Trophoblast cell (in vitro differentiated cells and primary cell): ENCODE measurements around the gene PARK7.
A peak's percentile ranks its signal among the peaks of the same experiment; 100 is the strongest.

ENCODE experiments used
- DNase-seq, 2 donors: peaks; one replicate each; pipeline ENCODE4 v3.0.0-alpha.2; 2016
- H2AFZ ChIP-seq: 2 replicates; pipeline ENCODE4 v1.6.1; 2013; ENCODE audit warnings: low read length, moderate library complexity, mild to moderate bottlenecking; ENCODE audit not compliant: insufficient read depth, poor library complexity
- H2AK5ac ChIP-seq: 2 replicates; pipeline ENCODE4 v1.6.1; 2013; ENCODE audit warnings: mild to moderate bottlenecking, low read length
- H2BK120ac ChIP-seq: 2 replicates; pipeline ENCODE4 v1.6.1; 2013; ENCODE audit warnings: low read length, mild to moderate bottlenecking, moderate library complexity; ENCODE audit not compliant: insufficient read depth, poor library complexity
- H2BK12ac ChIP-seq: 2 replicates; pipeline ENCODE4 v1.6.1; 2013; ENCODE audit warnings: mild to moderate bottlenecking, low read length, moderate library complexity
- H2BK5ac ChIP-seq: 2 replicates; pipeline ENCODE4 v1.6.1; 2013; ENCODE audit warnings: low read length, low read depth, moderate library complexity, mild to moderate bottlenecking; ENCODE audit not compliant: poor library complexity
- H3K14ac ChIP-seq: 2 replicates; pipeline ENCODE4 v1.6.1; 2013; ENCODE audit warnings: mild to moderate bottlenecking, low read length
- H3K18ac ChIP-seq: 2 replicates; pipeline ENCODE4 v1.6.1; 2013; ENCODE audit warnings: mild to moderate bottlenecking, low read length
- H3K23ac ChIP-seq: 2 replicates; pipeline ENCODE4 v1.6.1; 2013; ENCODE audit warnings: low read length
- H3K27ac ChIP-seq: 2 replicates; pipeline ENCODE4 v1.5.1; 2013; ENCODE audit warnings: low read depth, mild to moderate bottlenecking, inconsistent platforms, low read length, moderate library complexity
- H3K27me3 ChIP-seq: 2 replicates; pipeline ENCODE4 v1.6.1; 2013; ENCODE audit warnings: inconsistent platforms, mild to moderate bottlenecking, low read length, moderate library complexity; ENCODE audit not compliant: insufficient read depth
- H3K36me3 ChIP-seq, 2 experiments: 1 replicate in 1 of 2; 2 replicates in 1 of 2; pipeline ENCODE4 v1.6.1; 2013; ENCODE audit warnings: low read length in 2 of 2, mild to moderate bottlenecking in 2 of 2, moderate library complexity in 1 of 2; ENCODE audit not compliant: insufficient read depth in 2 of 2, control insufficient read depth in 1 of 2
- H3K4ac ChIP-seq: 2 replicates; pipeline ENCODE4 v1.6.1; 2013; ENCODE audit warnings: low read depth, mild to moderate bottlenecking, low read length, moderate library complexity
- H3K4me1 ChIP-seq, 2 experiments: 1 replicate in 1 of 2; 2 replicates in 1 of 2; pipeline ENCODE4 v1.6.1; 2013; ENCODE audit warnings: low read length in 2 of 2, mild to moderate bottlenecking in 2 of 2, moderate library complexity in 1 of 2; ENCODE audit not compliant: insufficient read depth in 2 of 2, control insufficient read depth in 1 of 2
- H3K4me2 ChIP-seq: 2 replicates; pipeline ENCODE4 v1.6.1; 2013; ENCODE audit warnings: inconsistent platforms, mild to moderate bottlenecking, low read length, moderate library complexity
- H3K4me3 ChIP-seq: 2 replicates; pipeline ENCODE4 v1.5.1; 2013; ENCODE audit warnings: mild to moderate bottlenecking, low read depth, low read length, inconsistent platforms
- H3K79me1 ChIP-seq: one replicate; pipeline ENCODE4 v1.6.1; 2013; ENCODE audit warnings: low read length
- H3K79me2 ChIP-seq: 2 replicates; pipeline ENCODE4 v1.6.1; 2013; ENCODE audit warnings: low read length, mild to moderate bottlenecking; ENCODE audit not compliant: control insufficient read depth, insufficient read depth, poor library complexity
- H3K9ac ChIP-seq: 2 replicates; pipeline ENCODE4 v1.6.1; 2013; ENCODE audit warnings: mild to moderate bottlenecking, low read length
- H3K9me3 ChIP-seq: 2 replicates; pipeline ENCODE4 v1.6.1; 2013; ENCODE audit warnings: low read depth, mild to moderate bottlenecking, control low read depth, inconsistent platforms, low read length; ENCODE audit not compliant: insufficient read depth
- H4K12ac ChIP-seq: 2 replicates; pipeline ENCODE4 v1.6.1; 2013; ENCODE audit warnings: low read depth, mild to moderate bottlenecking, low read length, moderate library complexity
- H4K8ac ChIP-seq: 2 replicates; pipeline ENCODE4 v1.6.1; 2013; ENCODE audit warnings: low read depth, mild to moderate bottlenecking, low read length, moderate library complexity
- H4K91ac ChIP-seq: one replicate; pipeline ENCODE4 v1.6.1; 2013; ENCODE audit warnings: low read depth, mild to moderate bottlenecking, low read length, moderate library complexity
- WGBS: extraction: QIAGEN DNeasy Blood & Tissue Kit; methylation state at CpG from one replicate; pipeline ENCODE4 v1.1.7; 2013; ENCODE audit warnings: missing lambda C conversion rate; ENCODE audit not compliant: insufficient read length, insufficient coverage; ENCODE audit errors: extremely low coverage; 5-methylcytosine and 5-hydroxymethylcytosine counted together

The PARK7 gene

DNA sequence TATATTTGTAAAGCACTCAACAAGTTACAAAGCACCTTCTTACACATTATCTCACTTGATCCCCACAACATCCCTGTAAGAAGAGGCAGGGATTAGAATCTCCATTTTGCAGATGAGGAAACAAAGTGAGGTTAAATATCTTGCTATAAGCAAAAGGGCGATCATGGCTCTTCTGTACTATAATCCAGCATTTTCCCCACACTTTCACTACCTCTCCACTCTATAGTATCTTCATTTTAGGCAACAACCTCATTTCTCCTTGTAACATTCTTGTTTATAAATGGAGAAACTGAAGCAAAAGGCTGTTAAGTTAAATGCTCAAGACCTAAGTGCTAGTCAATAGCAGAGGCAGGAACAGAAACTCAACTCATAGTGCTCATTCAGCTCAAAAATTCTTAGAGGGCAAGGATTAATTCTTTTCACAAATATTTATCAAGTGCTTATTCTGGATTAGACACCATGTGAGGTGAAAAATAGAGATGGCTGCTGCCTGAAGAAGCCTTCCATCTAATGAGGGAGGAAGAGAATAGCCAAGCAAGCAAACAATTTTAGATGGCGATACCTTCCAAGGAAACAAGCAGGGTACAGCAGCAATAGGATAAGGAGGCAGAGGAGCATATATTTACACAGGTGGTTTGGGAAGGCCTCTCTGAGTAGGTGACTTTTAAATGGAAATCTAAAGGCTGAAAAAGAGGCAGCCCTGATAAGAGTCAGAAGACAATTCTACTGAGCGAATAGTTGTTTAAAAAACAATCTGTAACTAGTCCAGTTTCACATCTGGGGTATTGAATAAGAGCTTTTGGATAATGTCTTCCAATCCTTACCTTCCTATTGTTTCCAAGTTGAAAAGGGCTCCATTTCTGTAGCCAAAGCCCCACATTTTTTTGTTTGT lies 61.1 kb downstream of the PARK7 start:
- H4K91ac ChIP-seq, result no peak overlapping the region
- H4K12ac ChIP-seq, result no peak overlapping the region
- H3K79me2 ChIP-seq, result peaks cover 28% of the 10 kb centered on the region
- peak overlapping the region; percentile 76 for H3K4me2 ChIP-seq
- H3K18ac ChIP-seq, result no peak overlapping the region
- H3K23ac ChIP-seq, result no peak overlapping the region
- peaks cover 12 to 21% of the 10 kb centered on the region in 2 experiments for H3K4me1 ChIP-seq
- WGBS, result no CpG with 5 or more reads among the region's 3 CpGs
- no peak overlapping the region for H2AFZ ChIP-seq
- no peak overlapping the region for H2BK5ac ChIP-seq
- H2BK120ac ChIP-seq, result no peak overlapping the region
- no peak overlapping the region for H4K8ac ChIP-seq
- no peak overlapping the region for H2BK12ac ChIP-seq
- H3K14ac ChIP-seq, result no peak overlapping the region
- H3K4me3 ChIP-seq, result no peak overlapping the region
- H3K9ac ChIP-seq, result no peak overlapping the region
- H3K9me3 ChIP-seq, result peaks cover 2% of the 10 kb centered on the region
- H3K4ac ChIP-seq, result peak overlapping the region; percentile 71
- peak overlapping the region; percentile 31 for H3K27ac ChIP-seq
- peaks cover 0 to 2% of the 10 kb centered on the region in 2 experiments for H3K36me3 ChIP-seq
- no peak for DNase-seq
- H2AK5ac ChIP-seq, result no peak overlapping the region
- peaks cover 26% of the 10 kb centered on the region for H3K79me1 ChIP-seq
- H3K27me3 ChIP-seq, result no peaks in the 10 kb centered on the region

DNA sequence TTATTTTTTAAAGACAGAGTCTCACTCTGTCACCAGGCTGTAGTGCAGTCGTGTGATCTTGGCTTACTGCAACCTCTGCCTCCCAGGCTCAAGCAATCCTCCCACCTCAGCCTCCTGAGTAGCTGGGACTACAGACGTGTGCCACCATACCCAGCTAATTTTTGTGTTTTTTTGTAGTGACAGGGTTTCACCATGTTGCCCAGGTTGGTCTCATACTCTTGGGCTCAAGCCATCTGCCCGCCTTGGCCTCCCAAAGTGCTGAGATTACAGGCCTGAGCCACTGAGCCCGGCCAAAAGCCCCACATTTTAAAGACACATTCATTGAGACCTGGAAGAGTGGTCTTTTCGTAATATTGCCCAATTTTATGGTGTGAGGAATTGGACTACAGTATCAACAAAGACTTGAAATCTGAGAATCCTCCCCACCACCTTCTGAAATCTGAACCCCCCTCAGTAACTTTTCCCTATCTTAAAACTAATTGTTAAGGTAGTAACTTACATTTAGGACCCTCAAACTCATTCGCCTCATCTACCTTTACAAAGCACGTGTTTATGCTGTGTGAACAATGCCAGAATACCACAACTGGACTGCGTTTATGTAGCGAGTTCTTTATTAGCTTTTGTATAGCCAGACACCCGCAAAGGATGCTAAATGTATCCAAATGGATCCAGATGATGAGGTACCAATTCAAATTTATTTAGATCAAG lies 61.9 kb downstream of the PARK7 start:
- no peak overlapping the region for H3K14ac ChIP-seq
- peak overlapping the region; percentile 43 for H3K4me3 ChIP-seq
- H3K36me3 ChIP-seq, result peaks cover 0 to 2% of the 10 kb centered on the region in 2 experiments
- no peak overlapping the region for H2BK120ac ChIP-seq
- no peak overlapping the region for H4K8ac ChIP-seq
- no peak for DNase-seq
- peak overlapping the region; percentile 49 for H3K9ac ChIP-seq
- peaks cover 2% of the 10 kb centered on the region for H3K9me3 ChIP-seq
- peak overlapping the region; percentile 24 for H3K23ac ChIP-seq
- peak overlapping the region; percentile 31 for H3K27ac ChIP-seq
- H2BK12ac ChIP-seq, result no peak overlapping the region
- no peak overlapping the region for H4K12ac ChIP-seq
- peak overlapping the region; percentile 65 for H3K4ac ChIP-seq
- peak overlapping the region; percentile 76 for H3K4me2 ChIP-seq
- no peak overlapping the region for H3K18ac ChIP-seq
- peaks cover 26% of the 10 kb centered on the region for H3K79me1 ChIP-seq
- H4K91ac ChIP-seq, result no peak overlapping the region
- no peak overlapping the region for H2BK5ac ChIP-seq
- peaks cover 12 to 21% of the 10 kb centered on the region in 2 experiments for H3K4me1 ChIP-seq
- H2AFZ ChIP-seq, result no peak overlapping the region
- H3K27me3 ChIP-seq, result no peaks in the 10 kb centered on the region
- WGBS, result no CpG with 5 or more reads among the region's 10 CpGs
- H3K79me2 ChIP-seq, result peaks cover 28% of the 10 kb centered on the region
- no peak overlapping the region for H2AK5ac ChIP-seq

DNA sequence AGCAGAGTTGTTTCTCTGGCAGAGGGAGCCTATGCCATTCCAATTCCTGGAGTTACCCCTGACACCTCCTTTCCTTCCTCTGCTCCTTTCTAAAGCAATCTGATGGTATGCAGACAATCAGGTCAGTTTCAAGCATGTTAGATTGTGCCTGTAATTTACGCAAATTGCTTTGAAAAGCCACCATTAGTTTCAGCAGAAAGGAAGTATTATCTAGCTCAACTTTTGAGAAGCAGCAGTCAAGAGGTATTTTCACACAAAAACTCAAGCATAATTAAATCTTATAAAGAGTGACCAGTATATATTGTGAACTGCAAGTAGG lies 62.4 kb downstream of the PARK7 start:
- Histone ChIP-seq H3K4ac (peak overlapping the region; percentile 65), H2BK5ac (no peak overlapping the region), H3K18ac (no peak overlapping the region), H3K23ac (peak overlapping the region; percentile 24), H3K79me1 (peaks cover 22% of the 10 kb centered on the region), H3K9me3 (peaks cover 2% of the 10 kb centered on the region), H3K14ac (no peak overlapping the region), H4K91ac (no peak overlapping the region), H4K12ac (no peak overlapping the region), H2BK12ac (no peak overlapping the region), H3K36me3 (peaks cover 0 to 2% of the 10 kb centered on the region in 2 experiments), H2AK5ac (no peak overlapping the region), H4K8ac (no peak overlapping the region), H3K79me2 (peaks cover 26% of the 10 kb centered on the region), H3K4me1 (peaks cover 12 to 19% of the 10 kb centered on the region in 2 experiments), H3K4me3 (no peak overlapping the region), H3K4me2 (peak overlapping the region; percentile 76), H3K27ac (peak overlapping the region; percentile 31), H3K9ac (peak overlapping the region; percentile 49), H3K27me3 (no peaks in the 10 kb centered on the region), H2AFZ (no peak overlapping the region), H2BK120ac (no peak overlapping the region)
- DNase-seq, result peak in 1 of 2 donors; percentile 32
- WGBS, result no CpG with 5 or more reads among the region's 1 CpG

- H3K14ac ChIP-seq, result no peak overlapping the region
- DNase-seq, result no peak
- peaks cover 0 to 2% of the 10 kb centered on the region in 2 experiments for H3K36me3 ChIP-seq
- H2AK5ac ChIP-seq, result no peak overlapping the region
- H3K23ac ChIP-seq, result no peak overlapping the region
- H2BK12ac ChIP-seq, result no peak overlapping the region
- peaks cover 21% of the 10 kb centered on the region for H3K79me1 ChIP-seq
- H3K27ac ChIP-seq, result no peak overlapping the region
- H4K12ac ChIP-seq, result no peak overlapping the region
- H2BK120ac ChIP-seq, result no peak overlapping the region
- peak overlapping the region; percentile 76 for H3K4me2 ChIP-seq
- peaks cover 10 to 15% of the 10 kb centered on the region in 2 experiments for H3K4me1 ChIP-seq
- WGBS, result no CpG with 5 or more reads among the region's 3 CpGs
- no peak overlapping the region for H3K4ac ChIP-seq
- H4K91ac ChIP-seq, result no peak overlapping the region
- no peak overlapping the region for H3K9ac ChIP-seq
- H3K18ac ChIP-seq, result no peak overlapping the region
- H3K27me3 ChIP-seq, result no peaks in the 10 kb centered on the region
- no peak overlapping the region for H3K4me3 ChIP-seq
- no peak overlapping the region for H2AFZ ChIP-seq
- no peak overlapping the region for H4K8ac ChIP-seq
- no peak overlapping the region for H2BK5ac ChIP-seq
- peaks cover 24% of the 10 kb centered on the region for H3K79me2 ChIP-seq
- peaks cover 2% of the 10 kb centered on the region for H3K9me3 ChIP-seq
These were observed 62.8 kb downstream of the PARK7 start for GRCh38 chr1:8024329-8024728.
